AML-193 (cell line): ENCODE data around the gene ENTR1.
"Not testable (repeated sequence)": the region's sequence is repeated elsewhere in the genome, so short reads cannot be mapped to it uniquely, and the experiment has no call there.

Experiments
- DNase-seq, 2 experiments: peaks; one replicate each; lab custom pipeline; 2025; lab: John Stamatoyannopoulos, UW

The ENTR1 gene

GRCh38 chr9:136438548-136439480 is 28.4 kb upstream of the ENTR1 start:
- DNase-seq: no peak

DNA sequence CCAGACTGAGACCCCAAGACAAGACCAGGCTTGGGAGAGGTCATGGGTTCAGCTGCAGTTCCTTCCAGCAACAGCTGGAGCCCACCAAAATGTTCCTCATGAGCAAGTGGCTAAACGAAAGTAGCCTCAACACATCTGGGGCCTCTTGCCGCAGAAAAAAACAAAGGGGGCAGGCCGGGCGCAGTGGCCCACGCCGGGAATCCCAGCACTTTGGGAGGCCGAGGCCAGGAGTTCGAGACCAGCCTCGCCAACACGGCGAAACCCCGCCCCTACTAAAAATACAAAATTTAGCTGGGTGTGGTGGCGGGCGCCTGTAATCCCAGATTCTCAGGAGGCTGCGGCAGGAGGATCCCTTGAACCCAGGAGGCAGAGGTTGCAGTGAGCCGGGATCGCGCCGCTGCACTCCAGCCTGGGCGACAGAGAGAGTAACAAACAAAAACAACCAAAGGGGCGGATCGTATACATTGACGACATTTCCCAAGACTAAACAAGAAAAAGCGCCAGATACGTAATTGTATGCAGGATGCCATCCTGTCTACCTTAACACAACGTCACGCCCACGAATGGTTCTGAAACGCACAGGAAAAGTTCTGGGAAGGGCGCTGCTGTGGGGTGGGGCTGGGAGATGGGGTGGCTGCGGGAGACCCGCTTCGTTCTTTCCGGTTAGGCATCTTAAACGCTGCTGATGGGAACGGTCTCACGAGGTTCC is 27.6 kb upstream of the ENTR1 start:
- no peak for DNase-seq

DNA sequence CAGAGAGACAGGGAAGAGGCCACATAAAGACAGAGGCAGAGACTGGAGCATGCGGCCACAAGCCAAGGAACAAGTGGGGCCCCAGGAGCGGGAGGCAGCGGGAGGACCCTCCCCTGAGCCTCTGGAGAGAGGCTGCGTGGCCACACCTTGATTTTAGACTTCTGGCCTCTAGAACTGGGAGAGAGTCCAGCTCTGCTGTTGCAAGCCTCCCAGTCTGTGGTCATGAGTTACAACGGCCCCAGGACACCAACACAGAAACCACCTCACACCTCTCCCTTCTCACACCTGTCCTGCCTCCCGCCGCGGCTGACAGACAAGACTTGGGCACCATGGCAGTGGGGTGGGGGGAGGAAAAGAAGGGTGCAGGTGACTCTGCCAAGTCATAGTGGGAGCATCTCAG is 27.0 kb upstream of the ENTR1 start:
- peak in 1 of 2 experiments; percentile 6 for DNase-seq

- DNase-seq: no peak
These were observed 25.7 kb upstream of the ENTR1 start for GRCh38 chr9:136436055-136436634.

DNA sequence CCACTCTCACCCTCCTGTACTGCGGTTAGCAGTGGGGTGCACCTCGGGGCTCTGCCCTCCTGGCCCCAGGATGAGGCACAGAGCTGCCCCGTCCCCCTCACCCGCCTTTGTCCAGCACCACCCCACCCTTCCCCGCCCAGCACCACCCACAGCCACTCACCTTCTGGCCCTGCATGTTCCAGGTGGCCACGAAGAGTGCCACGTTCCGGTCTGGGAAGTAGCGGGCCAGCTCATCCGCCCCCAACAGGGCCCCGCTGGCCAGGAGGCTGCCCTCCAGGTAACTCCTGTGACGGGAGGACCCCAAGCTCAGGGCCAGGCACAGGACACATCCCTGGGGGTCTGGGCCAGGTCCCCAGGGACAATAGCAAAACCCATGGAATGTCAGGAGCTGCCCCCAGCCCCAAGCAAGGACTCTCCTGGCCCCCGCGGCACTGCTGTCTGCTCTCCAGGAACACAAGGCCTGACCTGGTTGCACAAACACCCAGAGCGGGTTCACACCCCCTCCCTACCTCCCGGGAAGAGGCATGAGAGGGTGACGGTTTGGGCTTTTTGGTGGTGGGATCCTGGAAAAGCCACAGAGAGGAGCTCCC is 24.3 kb upstream of the ENTR1 start:
- no peak for DNase-seq

DNA sequence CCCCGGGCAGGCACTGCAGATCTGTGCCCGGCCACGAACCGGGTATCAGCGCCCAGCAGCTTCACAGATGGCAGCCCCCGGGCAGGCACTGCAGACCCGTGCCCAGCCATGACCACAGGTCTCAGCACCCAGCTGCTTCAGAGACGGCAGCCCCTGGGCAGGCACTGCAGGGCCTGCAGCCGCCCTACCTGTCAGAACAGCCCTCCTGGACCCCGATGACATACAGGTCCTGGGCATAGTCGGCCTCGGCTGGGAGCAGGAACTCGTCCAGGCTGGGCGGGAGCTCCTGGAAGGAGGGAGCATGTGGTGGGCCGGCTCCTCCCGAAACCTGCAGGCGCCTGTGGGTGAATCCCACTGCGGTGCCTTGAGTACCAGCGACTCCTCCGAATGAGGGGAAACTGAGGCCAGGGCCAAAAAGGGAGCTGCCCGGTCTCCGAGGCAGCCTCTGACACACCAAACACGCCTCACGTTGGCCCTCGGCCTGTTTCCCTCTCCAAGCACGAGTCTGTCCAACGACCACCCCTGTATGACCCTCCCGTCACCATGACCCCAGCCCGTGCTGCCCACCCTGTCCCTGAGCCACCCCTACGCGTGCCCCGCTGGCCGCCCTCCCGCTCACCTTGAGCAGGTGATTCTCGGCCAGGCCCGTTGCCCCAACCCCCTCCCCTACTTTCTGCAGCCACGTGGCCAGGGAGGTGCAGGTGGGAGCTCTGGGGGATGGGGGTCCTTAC is 23.6 kb upstream of the ENTR1 start:
- DNase-seq: no peak

- DNase-seq: no peak
These were observed 22.8 kb upstream of the ENTR1 start for GRCh38 chr9:136433043-136433715.

GRCh38 chr9:136432591-136432990 is 22.2 kb upstream of the ENTR1 start:
- no peak for DNase-seq

DNA sequence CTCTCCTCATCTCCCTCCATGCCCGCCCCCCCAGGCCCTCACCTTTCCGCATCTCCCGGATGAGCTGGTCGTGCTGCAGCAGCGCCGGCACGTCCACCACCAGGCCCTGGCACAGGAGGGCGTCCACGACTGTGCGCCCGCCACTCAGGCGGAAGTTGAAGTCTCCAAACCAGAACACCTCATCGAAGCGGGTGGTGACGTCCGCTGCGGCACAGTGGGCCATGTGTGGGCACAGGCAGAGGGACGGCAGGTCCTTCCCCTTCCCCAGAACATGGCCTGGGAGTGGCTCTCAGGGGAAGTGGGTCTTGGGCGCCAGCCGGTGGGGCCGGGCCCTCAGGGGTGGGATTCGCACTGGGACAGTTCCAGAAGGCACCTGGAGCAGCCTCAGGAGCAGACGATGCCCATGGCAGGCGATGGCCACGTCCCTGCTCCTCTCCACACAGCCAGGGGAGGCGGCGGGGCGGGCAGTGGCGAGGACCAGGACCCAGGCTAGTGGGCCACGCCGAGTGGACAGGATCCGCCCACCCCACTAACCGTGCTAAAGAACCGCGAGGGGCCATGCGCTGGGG is 21.5 kb upstream of the ENTR1 start:
- no peak for DNase-seq

- no peak for DNase-seq
These were observed 20.3 kb upstream of the ENTR1 start for GRCh38 chr9:136430588-136431234.

GRCh38 chr9:136429683-136430491 is 19.5 kb upstream of the ENTR1 start:
- DNase-seq: no peak

GRCh38 chr9:136429075-136429628 is 18.7 kb upstream of the ENTR1 start:
- no peak for DNase-seq

DNA sequence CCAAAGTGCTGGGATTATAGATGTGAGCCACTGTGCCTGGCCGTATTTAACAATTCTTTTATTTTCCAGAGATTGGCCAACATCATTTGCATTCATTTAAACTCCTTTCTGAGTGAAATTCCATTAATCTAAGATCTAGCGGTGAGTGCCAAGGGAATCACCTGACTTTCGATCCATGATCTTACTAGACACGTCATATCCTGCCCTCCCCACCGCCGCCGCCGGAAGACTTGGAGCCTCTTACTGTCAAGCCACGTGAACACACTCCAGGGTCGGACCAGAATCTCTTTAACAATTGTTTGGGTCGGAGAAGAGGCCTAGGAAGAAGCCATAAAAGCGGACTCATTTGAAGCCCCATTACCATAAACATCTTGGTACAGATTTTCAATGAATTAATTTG is 16.4 kb upstream of the ENTR1 start:
- DNase-seq: no peak

GRCh38 chr9:136425367-136425766 is 15.0 kb upstream of the ENTR1 start:
- not testable (repeated sequence) for DNase-seq

- DNase-seq: no peak
These were observed 14.4 kb upstream of the ENTR1 start for GRCh38 chr9:136424750-136425362.

DNA sequence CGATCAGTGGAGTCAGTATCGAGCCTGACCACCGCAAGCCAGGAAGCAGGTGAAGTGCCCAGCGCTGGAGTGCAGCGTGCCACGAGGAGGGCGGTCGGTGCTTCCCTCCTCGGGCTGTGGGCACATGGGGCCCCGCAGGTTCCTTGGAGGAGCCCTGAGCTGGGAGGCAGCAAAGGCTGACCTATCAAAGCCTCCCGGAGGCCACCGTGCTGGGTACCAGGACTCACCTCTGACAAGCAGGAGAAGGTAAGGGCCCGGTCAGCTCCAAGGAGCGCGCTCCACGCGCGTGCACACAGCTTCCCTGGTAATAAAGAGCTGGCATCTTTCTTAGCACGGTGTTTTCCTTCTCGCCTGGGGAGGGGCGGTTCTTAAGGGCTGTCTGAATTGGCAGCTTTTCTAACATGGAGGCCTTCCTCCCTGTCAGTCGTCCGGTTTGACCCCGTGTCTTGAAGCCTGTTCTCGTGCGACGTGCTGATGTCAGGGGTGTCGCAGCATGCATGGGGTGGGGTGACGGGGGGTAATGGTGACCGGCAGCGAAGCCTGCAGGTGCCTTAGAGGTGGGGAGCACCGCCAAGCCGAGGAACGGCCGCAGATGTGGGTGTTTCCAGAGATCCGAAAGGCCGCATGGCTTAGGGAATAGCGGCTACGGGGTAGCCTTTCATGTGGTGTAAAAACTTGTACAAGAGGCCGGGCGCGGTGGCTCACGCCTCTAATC is 13.2 kb upstream of the ENTR1 start:
- no peak for DNase-seq

GRCh38 chr9:136422876-136423275 is 12.5 kb upstream of the ENTR1 start:
- DNase-seq: no peak

DNA sequence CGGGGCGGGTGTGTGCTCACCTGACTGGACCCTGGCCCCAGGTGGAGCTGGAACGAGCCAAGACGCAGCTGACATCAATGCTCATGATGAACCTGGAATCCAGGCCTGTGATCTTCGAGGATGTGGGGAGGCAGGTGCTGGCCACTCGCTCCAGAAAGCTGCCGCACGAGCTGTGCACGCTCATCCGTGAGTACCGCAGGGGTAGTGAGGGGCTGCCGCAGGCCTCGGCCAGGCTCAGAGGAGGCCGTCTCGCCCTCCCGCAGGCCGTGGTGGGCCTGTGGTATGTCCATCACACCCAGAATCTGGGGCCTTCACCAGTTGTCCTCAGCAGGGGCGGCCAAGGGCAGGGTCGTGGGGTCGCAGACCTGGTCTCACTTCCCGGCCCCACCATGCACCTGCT is 11.4 kb upstream of the ENTR1 start:
- DNase-seq: no peak
